ENCODE results near the gene NECTIN1. TPM values are rescaled to one million over a fixed set of nuclear protein-coding genes. Genes with fewer than 3 reads are reported as not detected.

Gene NECTIN1
- total and polyA plus RNA-seq, 2 donors (not counting 3 experiments of a cell fraction or from before 2014, with no cell fraction given) = 10.8 to 23.6 TPM

DNA sequence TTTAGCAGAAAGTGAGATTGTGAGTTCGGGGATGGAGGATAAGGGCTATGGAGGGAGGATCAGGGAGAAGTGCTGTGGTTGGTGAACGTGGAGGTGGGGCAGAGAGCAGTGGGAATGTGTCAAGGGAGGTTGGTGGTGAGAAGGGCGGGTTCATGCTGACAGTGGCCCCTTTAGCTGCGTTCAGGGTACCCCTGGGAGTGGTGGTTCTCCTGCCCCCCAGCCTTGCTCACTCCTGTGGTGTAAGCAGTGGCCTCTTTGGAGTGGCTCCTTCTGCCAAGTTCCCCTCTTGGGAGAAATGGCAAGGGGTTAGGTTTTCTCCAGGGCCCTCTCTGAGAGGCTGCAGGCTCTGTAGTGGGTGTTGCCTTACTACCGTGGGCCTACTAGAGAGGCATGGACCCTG is 16.1 kb upstream of the NECTIN1 start:
- no peak for FAIRE-seq
- H2AFZ ChIP-seq (ENCODE audit: low read depth, low read length) = no peak overlapping the region
- no peak overlapping the region for H3K27ac ChIP-seq (ENCODE audit: insufficient read depth, low read depth, low read length)
- H3K9me3 ChIP-seq (replicated peaks; ENCODE audit: control insufficient read depth, insufficient read depth, low read length) = no peaks in the 10 kb centered on the region
- POLR2A ChIA-PET = no interaction called here
- H3K4me1 ChIP-seq (ENCODE audit: control insufficient read depth, extremely low read depth, insufficient read depth, low read length) = no peaks in the 10 kb centered on the region
- BruUV-seq (replicated peaks) = no TSS peak
- intact Hi-C loops (cut with micrococcal nuclease) = no loop called here
- no peaks in the 10 kb centered on the region for H4K20me1 ChIP-seq (replicated peaks; ENCODE audit: control insufficient read depth, extremely low read depth, insufficient read depth, low read length)
- H3K27me3 ChIP-seq (ENCODE audit: control insufficient read depth in 2 of 2, insufficient read depth in 2 of 2, low read length in 2 of 2) = peaks cover 21 to 26% of the 10 kb centered on the region in 2 experiments
- dilution Hi-C loops (cut with MboI; ENCODE audit: extremely low pct_ligation_motif_present, low sequenced_read_pairs) = no loop called here
- TF ChIP-seq POLR2AphosphoS5 (IDR thresholded peaks at IDR 0.05; ENCODE audit: insufficient read depth, low read depth, low read length) (no peak), JUN (IDR thresholded peaks at IDR 0.05; ENCODE audit: borderline replicate concordance, insufficient read depth, insufficient read length, low read depth) (no peak), EZH2 (IDR thresholded peaks at IDR 0.05; ENCODE audit: borderline replicate concordance, low read depth, low read length, severe bottlenecking) (no peak), MYC (IDR thresholded peaks at IDR 0.05; ENCODE audit: low read depth, low read length) (no peak), CTCF (IDR thresholded peaks at IDR 0.05; ENCODE audit: extremely low read depth in 1 of 2, insufficient read depth in 1 of 2, low read depth in 1 of 2, low read length in 2 of 2) (no peak), GATA2 (IDR thresholded peaks at IDR 0.05; ENCODE audit: insufficient read depth, insufficient read length, low read depth, low read length) (no peak), POLR2A (IDR thresholded peaks at IDR 0.05; ENCODE audit: low read depth, low read length) (no peak), FOS (IDR thresholded peaks at IDR 0.05; ENCODE audit: borderline replicate concordance, insufficient read depth, low read length) (no peak)
- TF ChIP-seq, protein P1, sequence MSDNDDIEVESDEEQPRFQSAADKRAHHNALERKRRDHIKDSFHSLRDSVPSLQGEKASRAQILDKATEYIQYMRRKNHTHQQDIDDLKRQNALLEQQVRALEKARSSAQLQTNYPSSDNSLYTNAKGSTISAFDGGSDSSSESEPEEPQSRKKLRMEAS (IDR thresholded peaks at IDR 0.05; ENCODE audit: insufficient read depth, insufficient read length) = no peak
- H3K4me3 ChIP-seq (replicated peaks in 1 of 3; ENCODE audit: insufficient read depth in 1 of 3, low read depth in 1 of 3, low read length in 3 of 3) = no peak overlapping the region
- no peaks in the 10 kb centered on the region for H3K79me2 ChIP-seq (ENCODE audit: control insufficient read depth, insufficient read depth, low read length)
- no peak overlapping the region for H3K4me2 ChIP-seq (ENCODE audit: insufficient read depth, low read length)
- no peak for DNase-seq (ENCODE audit: low read depth, low spot score)
- no peak overlapping the region for H3K9ac ChIP-seq (replicated peaks; ENCODE audit: extremely low read depth, insufficient read depth, low read length)
- H3K9me1 ChIP-seq (replicated peaks; ENCODE audit: control insufficient read depth, extremely low read depth, insufficient read depth, low read length) = no peaks in the 10 kb centered on the region
- CTCF ChIA-PET = interaction anchor here (6.9 kb wide), 1 partner anchor 16 kb away, joined by 43 read pairs; the partner anchor contains the start of gene NECTIN1
- H3K36me3 ChIP-seq (ENCODE audit: control insufficient read depth in 2 of 2, extremely low read depth in 1 of 2, insufficient read depth in 2 of 2, low read length in 2 of 2) = no peaks in the 10 kb centered on the region

All from endothelial cell of umbilical vein (primary cell).